WTC11 (cell line): ENCODE results near the gene TMTC1.

Source experiments
- GABPB1 ChIP-seq: sonication (generic); formaldehyde crosslinking; IDR thresholded peaks from 2 replicates; pipeline ENCODE4 v1.8.1; 2023; ENCODE audit warnings: mild to moderate bottlenecking, missing genetic modification reagents
- TF ChIP-seq, protein P1 (sequence below): fragments of 200-600 bp; IDR thresholded peaks from 2 replicates; pipeline ENCODE4 v1.8.0; 2022; ENCODE audit warnings: antibody characterized with exemption

DNA sequence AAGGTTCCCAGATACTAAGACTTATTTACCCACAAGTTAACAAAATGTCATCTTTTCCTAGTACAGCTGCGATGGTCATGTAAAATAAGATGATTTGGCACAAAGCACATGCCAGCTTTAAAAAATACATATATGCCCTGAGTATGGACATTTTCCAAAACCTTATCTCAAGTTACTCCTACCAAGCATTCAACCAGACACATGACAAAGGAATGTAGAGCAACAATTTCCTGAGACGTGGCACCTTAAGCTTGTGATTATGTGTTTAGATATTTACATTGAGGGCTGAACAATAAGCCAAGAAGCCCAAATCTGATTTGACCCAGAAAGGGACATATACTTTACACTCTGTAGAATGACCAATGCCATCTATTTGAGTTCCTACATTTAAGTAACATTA, 261.8 kb downstream of the TMTC1 start:
- TF ChIP-seq GABPB1 (CRISPR knock-in tag): no peak
- TF ChIP-seq, protein P1, sequence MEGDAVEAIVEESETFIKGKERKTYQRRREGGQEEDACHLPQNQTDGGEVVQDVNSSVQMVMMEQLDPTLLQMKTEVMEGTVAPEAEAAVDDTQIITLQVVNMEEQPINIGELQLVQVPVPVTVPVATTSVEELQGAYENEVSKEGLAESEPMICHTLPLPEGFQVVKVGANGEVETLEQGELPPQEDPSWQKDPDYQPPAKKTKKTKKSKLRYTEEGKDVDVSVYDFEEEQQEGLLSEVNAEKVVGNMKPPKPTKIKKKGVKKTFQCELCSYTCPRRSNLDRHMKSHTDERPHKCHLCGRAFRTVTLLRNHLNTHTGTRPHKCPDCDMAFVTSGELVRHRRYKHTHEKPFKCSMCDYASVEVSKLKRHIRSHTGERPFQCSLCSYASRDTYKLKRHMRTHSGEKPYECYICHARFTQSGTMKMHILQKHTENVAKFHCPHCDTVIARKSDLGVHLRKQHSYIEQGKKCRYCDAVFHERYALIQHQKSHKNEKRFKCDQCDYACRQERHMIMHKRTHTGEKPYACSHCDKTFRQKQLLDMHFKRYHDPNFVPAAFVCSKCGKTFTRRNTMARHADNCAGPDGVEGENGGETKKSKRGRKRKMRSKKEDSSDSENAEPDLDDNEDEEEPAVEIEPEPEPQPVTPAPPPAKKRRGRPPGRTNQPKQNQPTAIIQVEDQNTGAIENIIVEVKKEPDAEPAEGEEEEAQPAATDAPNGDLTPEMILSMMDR: no peak
